Measurements from ENCODE around the gene BNIP5.
"Not testable (repeated sequence)": the region's sequence is repeated elsewhere in the genome, so short reads cannot be mapped to it uniquely, and the experiment has no call there.

The BNIP5 gene

DNA sequence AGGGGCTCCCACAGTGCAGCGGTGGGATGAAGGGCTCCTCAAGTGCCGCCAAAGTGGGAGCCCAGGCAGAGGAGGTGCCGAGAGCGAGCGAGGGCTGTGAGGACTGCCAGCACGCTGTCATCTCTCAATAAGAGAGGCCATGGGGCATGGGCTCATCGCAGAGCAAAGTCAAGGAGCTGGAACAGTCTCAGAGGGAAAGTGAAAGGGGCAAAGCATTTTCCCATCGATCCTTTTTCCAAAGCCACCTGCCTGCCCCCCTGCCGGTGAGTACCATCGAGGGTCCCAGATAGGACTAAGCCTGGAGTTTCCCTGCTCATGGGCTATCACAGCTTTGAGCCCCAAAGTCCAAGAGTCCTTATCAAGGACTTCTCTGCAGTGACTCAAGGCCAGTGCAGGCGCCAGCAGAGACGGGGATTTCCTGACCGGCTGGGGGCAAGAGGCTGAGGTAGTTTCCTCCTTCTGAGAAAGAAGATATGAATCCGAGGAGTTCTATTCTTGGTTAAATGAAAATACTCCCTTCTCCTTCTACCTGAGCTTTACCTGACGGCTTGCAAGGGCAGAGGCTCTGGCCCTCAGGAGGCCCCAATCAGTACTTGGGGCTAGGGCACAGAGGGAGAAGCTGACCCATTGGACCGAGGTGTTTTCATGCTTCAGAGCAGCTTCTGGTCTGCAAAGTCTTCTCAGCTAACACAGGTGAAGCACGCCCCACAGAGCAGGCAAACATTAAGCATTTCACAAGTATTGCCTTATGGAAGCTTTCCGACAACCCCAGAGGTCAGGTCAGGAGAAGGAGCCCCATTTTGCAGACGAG is 28.2 kb upstream of the BNIP5 start:
- DNase-seq: no peak

- not testable (repeated sequence) for DNase-seq
Measured at GRCh38 chr6:36364061-36364635, 27.5 kb upstream of the BNIP5 start.

GRCh38 chr6:36363371-36363752 is 26.7 kb upstream of the BNIP5 start:
- DNase-seq: not testable (repeated sequence)

DNA sequence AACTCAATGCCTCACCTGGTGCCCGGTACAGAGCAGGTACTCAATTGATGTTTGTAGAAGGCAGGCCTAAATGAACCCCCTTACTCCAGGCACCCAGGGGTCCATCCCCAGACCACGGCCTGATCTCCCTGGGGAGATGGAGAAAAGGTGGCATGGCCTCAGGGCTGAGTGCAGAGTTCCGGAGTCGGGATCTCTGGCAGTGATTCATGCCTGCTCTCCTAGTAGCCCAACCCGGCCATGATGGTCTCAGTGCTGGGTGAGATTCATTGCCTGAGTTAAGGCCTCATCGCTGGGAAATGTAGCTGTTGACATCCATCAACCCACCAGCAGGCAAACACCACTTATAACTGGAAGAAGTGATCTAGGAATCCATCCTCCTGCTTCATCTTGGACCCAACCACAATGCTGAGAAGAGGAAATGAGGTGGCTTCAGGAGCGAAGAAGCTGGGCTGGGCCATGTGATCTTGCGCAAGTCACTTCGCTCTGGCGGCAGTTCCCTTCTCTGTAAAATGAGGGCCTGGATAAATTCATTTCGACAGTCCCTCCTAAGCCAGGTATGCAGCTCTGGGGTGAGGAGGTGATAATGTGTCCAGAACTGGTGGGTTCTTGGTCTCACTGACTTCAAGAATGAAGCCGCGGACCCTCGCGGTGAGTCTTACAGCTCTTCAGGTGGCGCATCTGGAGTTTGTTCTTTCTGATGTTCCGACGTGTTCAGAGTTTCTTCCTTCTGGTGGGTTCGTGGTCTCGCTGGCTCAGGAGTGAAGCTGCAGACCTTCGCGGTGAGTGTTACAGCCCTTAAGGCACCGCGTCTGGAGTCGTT is 26.1 kb upstream of the BNIP5 start:
- no peak for DNase-seq

DNA sequence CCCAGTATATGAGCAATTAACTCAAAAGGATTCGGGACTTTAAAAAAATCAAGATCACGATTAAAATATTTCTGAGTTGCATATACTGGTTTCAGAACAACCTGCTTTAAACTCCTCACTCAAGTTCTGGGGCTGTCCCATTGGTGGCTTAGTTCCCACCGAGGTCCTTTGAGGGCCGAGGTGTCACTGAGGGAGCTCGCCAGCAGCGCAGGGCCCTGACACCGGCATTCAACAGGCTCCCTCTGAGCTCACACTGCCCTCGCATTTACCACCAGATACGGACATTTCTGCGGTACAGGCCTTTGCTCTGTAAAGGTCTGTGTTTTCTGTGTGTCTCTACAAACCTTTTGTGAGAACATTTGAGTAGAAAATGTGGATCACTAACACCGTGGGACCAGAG is 24.4 kb upstream of the BNIP5 start:
- DNase-seq: no peak

DNA sequence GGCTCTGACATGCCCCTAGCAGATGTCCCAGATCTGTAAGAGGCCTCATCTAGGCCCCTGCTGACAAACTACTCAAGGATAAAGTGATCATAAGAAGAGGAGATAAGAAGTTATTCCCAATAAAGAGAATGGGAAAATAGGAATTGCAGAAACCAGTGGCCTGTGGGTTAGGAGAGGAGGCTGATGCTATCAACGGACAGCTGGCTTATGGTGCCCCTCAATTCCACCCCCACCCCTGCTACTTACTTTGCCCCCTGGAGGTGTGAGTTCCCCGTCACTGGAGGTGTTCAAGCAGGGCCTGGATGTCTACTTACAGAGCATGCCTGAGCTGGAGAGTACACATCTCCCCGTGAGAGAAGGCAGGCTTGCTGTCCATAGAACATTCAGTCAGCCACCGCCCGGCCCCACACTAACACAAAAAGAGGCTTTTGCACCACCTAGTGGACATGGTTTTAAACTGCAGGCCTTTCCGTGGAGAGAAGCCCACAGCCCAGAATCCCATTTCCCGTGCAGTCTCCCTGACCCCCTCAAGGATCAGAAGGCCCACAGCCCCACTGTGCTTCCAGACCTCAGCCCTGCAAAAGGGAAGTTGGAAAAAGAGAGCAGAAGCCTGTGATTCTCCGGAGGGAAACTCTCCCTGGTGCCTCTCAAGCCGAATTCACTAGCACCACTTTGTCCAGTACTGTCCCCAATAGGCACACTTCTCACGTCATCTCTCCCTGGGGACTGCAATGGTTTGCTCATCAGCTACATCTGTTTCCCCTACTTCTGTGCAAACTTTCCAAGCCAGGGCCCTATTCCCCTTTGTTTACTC is 23.8 kb upstream of the BNIP5 start:
- peak; percentile 70 for DNase-seq

DNA sequence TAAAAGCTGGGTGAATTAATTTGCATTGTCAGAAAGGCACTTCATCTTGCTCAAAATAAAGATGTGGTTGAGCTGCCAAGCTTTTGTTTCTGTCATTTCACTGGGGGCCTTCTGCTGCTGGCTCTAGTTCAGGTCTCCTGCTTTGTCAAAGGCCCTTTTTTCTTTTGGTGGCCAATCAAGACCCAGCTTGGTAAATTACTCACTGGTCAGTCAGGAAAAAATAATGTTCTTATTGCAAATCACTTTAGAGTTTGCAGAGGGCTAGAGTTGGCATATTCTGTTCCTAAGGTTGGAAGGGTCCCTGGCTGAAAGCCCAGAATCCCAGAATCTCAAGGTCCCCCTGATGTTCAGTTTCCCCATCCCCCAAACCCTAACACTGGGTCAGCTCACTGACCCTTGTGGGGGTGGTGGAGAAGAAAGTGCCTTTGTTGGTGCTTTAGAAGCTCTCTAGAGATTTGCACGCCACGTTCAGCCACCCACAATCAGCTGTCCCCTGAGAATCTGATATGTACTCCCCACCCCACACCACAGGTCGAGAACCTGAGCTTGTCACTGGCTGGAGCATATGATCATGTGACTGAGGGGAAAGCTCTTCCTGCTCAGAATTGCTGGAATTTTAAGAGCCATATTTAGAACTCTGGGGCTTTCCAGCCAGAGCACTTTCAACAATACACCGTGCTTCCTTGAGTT is 21.7 kb upstream of the BNIP5 start:
- no peak for DNase-seq

GRCh38 chr6:36357872-36358225 is 21.2 kb upstream of the BNIP5 start:
- DNase-seq: no peak

GRCh38 chr6:36355819-36356218 is 19.1 kb upstream of the BNIP5 start:
- no peak for DNase-seq

- DNase-seq: no peak
Measured at GRCh38 chr6:36353411-36353915, 16.8 kb upstream of the BNIP5 start.

- DNase-seq: no peak
Measured at GRCh38 chr6:36352477-36353157, 15.9 kb upstream of the BNIP5 start.

DNA sequence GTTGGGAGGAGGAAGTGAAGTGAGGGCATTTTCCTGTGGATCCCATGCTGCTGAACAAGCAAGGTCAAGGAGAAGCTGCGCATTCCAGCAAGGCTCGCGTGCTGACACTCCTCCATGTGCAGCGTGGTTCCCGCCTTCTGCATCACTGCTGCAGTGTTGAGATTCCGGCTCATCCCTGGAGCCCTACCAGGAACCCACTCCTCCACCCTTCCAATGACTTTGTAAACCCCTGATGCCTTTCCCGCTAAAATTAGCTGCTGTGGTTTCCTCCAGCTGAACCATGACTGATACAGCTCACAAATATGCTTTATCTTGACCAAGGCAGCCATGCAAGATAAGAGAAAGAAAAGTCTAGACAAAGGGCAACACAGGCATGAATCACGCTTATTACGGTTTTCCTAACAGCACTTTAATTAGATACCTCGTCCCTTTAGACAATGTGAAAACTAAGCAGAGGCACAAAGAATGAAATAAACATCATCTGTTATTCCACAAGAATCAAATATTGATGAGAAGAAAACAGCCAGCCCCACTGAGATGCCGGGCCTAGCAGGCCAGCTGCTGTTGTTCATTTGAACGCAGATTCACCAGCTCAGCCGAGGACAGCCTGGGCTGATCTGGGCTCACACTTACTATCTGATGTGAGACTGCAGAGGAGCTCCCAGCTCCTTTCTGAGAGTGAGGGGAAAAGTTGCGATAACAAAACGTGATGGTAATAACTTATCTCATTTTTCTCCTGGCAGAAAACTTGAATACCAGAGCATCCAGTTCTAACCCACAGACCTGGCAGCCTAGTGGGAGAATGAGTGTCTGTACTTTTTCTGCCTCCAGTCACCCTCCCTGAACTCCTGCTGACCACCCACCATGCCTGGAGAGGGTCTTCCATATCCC is 14.2 kb upstream of the BNIP5 start:
- DNase-seq: no peak

DNA sequence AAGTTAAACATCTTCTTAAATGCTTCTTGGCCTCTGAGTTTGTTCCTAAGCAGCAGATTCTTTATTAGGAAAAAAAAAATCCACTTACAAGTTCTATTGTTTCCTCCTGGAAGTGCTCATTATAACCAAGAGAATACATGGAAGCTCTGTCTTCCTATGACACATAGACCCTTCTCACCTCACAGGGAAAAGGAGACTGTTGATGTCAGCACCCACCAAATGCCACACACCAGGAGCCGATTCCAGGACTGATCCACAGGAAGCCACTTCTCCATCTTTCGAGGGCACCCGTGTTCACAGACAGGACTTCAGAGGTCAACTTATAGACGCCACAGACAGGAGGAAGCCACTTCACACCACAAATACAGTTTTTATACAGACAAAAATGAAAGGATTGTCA is 13.4 kb upstream of the BNIP5 start:
- DNase-seq: no peak

GRCh38 chr6:36349240-36349639 is 12.6 kb upstream of the BNIP5 start:
- DNase-seq: peak; percentile 33

DNA sequence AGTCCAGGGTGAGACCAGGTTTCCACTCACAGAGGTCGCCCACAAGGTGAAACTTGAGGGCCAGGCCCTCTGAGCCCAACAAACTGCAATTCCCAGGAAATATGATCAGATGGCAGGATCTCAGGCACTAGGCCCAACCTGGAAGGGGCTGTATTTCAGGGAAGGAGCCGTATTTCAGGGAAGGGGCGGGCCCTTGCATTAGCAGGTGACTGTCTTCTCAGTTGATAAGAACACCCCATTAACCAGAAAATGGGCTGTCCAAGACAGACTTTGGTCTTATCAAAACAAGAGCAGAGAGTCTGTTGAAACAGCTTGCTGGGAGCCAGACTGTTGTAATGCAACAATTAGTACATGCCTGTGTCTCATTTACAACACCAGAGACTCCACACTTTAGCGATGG is 10.9 kb upstream of the BNIP5 start:
- no peak for DNase-seq

- no peak for DNase-seq
Measured at GRCh38 chr6:36346486-36347273, 10.0 kb upstream of the BNIP5 start.

DNA sequence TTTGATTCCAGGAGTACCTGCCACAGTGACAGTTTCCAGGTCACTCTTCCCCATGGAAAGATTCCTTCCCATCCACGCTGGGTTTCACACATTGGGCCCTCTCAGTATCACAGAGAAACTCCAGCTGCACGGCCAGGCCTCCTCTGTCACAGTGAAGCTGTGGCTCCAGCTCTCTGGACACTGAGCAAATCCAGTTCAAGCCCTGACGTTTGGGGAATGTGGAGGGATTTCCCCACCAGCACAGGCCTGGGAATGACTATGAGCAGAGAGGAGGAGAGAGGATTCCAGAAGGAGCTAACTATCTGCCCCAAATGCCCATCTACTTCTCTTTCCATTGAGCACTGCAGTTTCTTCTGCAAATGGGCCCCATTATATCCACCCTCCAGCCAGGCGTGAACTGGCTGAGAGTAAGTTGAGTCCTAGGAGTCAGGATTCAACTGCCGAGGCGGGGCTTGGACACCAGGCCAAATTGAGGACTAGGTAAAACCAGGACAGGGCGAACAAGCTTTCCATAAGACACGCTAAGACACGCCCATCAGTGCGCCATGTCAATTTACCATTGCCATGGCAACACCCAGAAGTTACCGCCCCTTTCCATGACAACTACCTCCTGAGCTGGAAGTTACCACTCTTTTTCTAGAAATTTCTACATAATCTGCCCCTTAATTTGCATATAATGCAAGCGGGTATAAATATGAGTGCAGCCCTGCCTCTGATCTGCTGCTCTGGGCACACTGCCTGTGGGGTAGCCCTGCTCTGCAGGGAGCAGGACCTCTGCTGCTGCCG is 9.2 kb upstream of the BNIP5 start:
- DNase-seq: no peak

DNA sequence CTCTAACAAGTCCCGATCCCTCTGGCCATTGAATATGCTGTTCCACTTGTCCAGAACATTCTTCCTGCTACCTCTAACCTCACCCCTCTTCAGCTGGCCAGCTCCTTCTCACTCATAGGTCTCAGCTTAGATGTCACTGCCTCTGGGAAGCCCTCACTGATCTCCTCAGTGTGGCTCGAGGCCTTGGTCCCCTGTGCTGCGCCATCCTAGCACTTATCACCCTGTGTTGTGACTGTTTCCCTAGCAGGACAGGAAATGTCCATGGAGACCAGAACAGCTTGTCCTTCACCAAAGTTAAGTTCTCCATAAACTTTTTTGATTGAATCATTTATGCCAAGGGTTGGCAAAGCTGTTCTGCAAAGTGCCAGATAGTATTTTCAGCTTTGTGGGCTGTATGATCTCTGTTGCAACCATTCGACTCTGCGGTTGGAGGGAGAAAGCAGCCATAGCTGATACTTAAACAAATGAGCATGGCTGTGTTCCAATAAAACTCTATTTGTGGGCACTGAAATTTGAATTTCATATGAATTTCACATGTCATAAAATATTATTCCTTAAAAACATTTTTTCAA is 6.5 kb upstream of the BNIP5 start:
- DNase-seq: no peak

All from CD4-positive, alpha-beta T cell treated with Interleukin-6 for 4 hours (primary cell).